HEK293T (cell line): ENCODE data around the gene INSYN2A.

Source experiments
- CTCF ChIA-PET: fragments of 350-600 bp; formaldehyde crosslinking; extraction: SDS; loops from one replicate; lab custom pipeline; 2021; ENCODE audit warnings: antibody characterized with exemption, inconsistent platforms; lab: Yijun Ruan, JAX
- POLR2A ChIA-PET: fragments of 350-600 bp; formaldehyde crosslinking; extraction: SDS; loops from one replicate; lab custom pipeline; 2020; ENCODE audit warnings: antibody characterized with exemption, inconsistent platforms; lab: Yijun Ruan, JAX
- DNase-seq: peaks from one replicate; pipeline ENCODE4 v3.0.0; 2012; ENCODE audit warnings: mixed read lengths; ENCODE audit errors: extremely low spot score
- ARNT ChIP-seq: fragments of 450-650 bp; IDR thresholded peaks from 2 replicates; pipeline ENCODE4 v1.6.1; 2017; ENCODE audit warnings: mild to moderate bottlenecking
- BHLHE40 ChIP-seq: fragments of 450-650 bp; IDR thresholded peaks from 2 replicates; pipeline ENCODE4 v1.6.1; 2016; ENCODE audit warnings: mild to moderate bottlenecking, moderate library complexity, borderline replicate concordance
- ELF4 ChIP-seq: fragments of 450-650 bp; IDR thresholded peaks from 2 replicates; pipeline ENCODE4 v1.6.1; 2017; ENCODE audit warnings: antibody characterized with exemption
- FOXA1 ChIP-seq: fragments of 450-650 bp; IDR thresholded peaks from 2 replicates; pipeline ENCODE4 v1.6.1; 2016; ENCODE audit warnings: mild to moderate bottlenecking
- FOXK2 ChIP-seq: fragments of 450-650 bp; IDR thresholded peaks from 2 replicates; pipeline ENCODE4 v1.6.1; 2016; ENCODE audit warnings: mild to moderate bottlenecking
- FOXM1 ChIP-seq: fragments of 450-650 bp; IDR thresholded peaks from 2 replicates; pipeline ENCODE4 v1.6.1; 2017; ENCODE audit warnings: mild to moderate bottlenecking, borderline replicate concordance
- HDGF ChIP-seq: fragments of 450-650 bp; IDR thresholded peaks from 2 replicates; pipeline ENCODE4 v1.6.1; 2017; ENCODE audit warnings: antibody characterized with exemption, borderline replicate concordance
- L3MBTL2 ChIP-seq: fragments of 450-650 bp; conservative IDR thresholded peaks from 2 replicates; pipeline ENCODE4 v1.6.1; 2016; ENCODE audit warnings: mild to moderate bottlenecking
- NFRKB ChIP-seq: fragments of 450-650 bp; IDR thresholded peaks from 2 replicates; pipeline ENCODE4 v1.6.1; 2016; ENCODE audit warnings: mild to moderate bottlenecking, moderate library complexity
- SP1 ChIP-seq: fragments of 450-650 bp; IDR thresholded peaks from 2 replicates; pipeline ENCODE4 v1.6.1; 2017
- SUZ12 ChIP-seq: fragments of 450-650 bp; IDR thresholded peaks from 2 replicates; pipeline ENCODE4 v1.6.1; 2016; ENCODE audit warnings: mild to moderate bottlenecking
- TARDBP ChIP-seq: fragments of 450-650 bp; IDR thresholded peaks from 2 replicates; pipeline ENCODE4 v1.6.1; 2016

INSYN2A gene

DNA sequence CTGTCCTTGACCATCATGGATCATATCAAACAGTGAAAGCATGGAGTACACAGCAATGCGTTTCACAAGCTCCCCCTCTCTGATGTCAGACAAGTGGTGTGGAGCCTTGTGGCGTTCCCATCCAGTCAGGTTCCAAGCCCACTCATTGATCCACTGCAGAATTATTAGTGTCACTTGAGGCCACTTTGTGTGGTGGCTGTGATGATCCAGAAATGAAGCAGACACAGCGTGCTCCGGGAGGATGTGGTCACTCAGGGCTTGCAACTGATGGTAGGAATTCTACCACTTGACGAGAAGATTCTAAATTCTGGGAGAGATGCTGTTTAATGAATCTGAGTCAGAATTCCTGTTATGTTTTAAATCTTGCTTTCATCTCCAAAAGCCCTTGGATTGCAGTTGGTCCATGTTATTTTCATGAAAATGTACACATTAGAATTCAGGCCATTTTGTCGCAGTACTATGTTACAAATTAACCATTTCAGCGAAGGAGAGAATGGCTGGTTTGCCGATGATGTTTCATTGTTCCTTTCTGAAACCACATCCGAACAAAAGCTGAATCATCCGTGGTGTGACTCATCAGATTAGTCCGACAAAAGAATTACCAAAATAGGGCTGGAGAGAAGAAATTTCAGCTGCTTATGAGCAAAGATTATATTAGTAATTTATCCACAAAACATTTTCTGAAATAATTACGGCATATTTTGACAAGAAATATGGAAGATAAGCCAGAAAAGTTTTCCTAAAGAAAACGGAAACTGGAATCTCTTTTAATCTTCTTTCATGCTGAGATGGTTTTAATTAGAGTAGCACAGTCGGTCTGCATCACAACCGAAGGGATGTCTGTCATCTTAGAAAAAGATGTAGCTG is 48.1 kb downstream of the INSYN2A start:
- ChIA-PET POLR2A (no interaction called here), CTCF (no interaction called here)
- DNase-seq = no peak
- TF ChIP-seq FOXM1 (no peak), ELF4 (no peak)

DNA sequence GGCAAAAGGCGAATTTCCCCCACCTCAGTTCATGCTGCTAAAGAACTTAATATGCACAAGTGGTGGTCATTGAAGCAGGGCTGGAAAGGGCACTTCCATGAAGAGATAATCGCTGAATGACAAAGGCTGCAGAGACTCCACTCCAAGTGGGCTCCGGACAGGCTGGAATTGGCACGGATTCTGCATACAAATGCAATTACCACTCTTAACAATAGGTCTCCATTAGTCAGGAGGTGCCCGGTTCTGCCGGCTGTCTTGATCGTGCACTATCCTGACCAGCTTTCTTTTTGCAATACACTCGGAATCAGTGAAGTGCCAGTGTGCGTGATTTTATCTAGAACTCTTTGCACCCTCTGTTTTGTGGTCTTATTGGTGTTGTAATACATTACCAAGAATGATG is 49.7 kb downstream of the INSYN2A start:
- ChIA-PET CTCF (no interaction called here), POLR2A (no interaction called here)
- TF ChIP-seq FOXA1 (no peak), SP1 (no peak), NFRKB (no peak), BHLHE40 (no peak), L3MBTL2 (no peak), HDGF (no peak), ARNT (no peak), TARDBP (no peak), FOXK2 (no peak), SUZ12 (no peak)
- no peak for DNase-seq
